HG03432 (cell line): Measurements from ENCODE around the gene CASZ1.

Source experiments
- ATAC-seq: cut with Tn5 transposase; IDR thresholded peaks from one replicate; pipeline ENCODE4 v1.9.1; 2021; ENCODE audit warnings: mild to moderate bottlenecking, moderate library complexity; ENCODE audit not compliant: unreplicated experiment

CASZ1 gene

GRCh38 chr1:10589074-10589473, 207.4 kb downstream of the CASZ1 start:
- ATAC-seq = no peak

GRCh38 chr1:10588640-10589039, 207.8 kb downstream of the CASZ1 start:
- ATAC-seq = no peak
